ENCODE data around the gene RBFOX2.

RBFOX2 gene

DNA sequence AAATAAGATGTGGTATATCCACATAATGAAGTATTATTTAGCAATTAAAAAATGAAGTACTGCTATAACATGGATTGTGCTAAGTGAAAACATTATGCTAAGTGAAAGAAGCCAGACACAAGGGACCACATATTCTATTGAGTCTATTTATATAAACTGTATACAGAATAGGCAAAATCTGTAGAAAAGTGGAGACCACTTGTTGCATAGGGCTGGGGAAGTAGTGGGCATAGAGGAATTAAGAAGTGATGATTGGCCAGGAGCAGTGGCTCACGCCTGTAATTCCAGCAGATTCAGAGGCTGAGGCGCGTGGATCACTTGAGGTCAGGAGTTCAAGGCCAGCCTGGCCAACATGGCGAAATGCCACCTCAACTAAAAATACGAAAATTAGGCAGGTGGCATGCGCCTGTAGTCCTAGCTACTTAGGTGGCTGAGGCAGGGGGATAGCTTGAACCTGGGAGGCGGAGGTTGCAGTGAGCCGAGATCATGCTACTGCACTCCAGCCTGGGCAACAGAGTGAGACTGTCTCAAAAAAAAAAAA is 109.6 kb downstream of the RBFOX2 start:
- DNase-seq (ENCODE audit: insufficient read length, low spot score) (no peak), FAIRE-seq (no peak)
- TF ChIP-seq, protein P1, sequence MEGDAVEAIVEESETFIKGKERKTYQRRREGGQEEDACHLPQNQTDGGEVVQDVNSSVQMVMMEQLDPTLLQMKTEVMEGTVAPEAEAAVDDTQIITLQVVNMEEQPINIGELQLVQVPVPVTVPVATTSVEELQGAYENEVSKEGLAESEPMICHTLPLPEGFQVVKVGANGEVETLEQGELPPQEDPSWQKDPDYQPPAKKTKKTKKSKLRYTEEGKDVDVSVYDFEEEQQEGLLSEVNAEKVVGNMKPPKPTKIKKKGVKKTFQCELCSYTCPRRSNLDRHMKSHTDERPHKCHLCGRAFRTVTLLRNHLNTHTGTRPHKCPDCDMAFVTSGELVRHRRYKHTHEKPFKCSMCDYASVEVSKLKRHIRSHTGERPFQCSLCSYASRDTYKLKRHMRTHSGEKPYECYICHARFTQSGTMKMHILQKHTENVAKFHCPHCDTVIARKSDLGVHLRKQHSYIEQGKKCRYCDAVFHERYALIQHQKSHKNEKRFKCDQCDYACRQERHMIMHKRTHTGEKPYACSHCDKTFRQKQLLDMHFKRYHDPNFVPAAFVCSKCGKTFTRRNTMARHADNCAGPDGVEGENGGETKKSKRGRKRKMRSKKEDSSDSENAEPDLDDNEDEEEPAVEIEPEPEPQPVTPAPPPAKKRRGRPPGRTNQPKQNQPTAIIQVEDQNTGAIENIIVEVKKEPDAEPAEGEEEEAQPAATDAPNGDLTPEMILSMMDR (IDR thresholded peaks at IDR 0.05; ENCODE audit: insufficient read depth, missing control alignments): no peak

DNA sequence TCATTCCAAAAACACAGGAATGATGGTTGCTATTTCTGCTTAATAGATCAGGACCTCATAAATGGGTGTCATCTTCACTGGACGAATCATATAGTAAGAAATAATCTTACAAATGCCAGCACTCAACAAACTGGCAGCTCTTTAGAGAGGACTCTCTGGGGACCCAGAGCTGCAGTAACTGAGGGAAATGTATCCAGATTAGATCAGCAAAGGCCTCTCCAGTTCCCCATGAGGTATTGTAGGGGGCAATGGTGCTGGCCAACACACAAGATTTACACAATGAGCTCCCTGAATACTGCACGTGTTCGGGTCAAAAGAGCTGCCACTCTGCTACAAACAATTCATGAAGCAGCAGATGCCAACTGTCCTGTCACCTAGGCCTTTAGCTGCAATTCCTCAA is 110.2 kb downstream of the RBFOX2 start:
- no peak for FAIRE-seq
- DNase-seq (ENCODE audit: insufficient read length, low spot score): no peak
- TF ChIP-seq, protein P1 (IDR thresholded peaks at IDR 0.05; ENCODE audit: insufficient read depth, missing control alignments): no peak

DNA sequence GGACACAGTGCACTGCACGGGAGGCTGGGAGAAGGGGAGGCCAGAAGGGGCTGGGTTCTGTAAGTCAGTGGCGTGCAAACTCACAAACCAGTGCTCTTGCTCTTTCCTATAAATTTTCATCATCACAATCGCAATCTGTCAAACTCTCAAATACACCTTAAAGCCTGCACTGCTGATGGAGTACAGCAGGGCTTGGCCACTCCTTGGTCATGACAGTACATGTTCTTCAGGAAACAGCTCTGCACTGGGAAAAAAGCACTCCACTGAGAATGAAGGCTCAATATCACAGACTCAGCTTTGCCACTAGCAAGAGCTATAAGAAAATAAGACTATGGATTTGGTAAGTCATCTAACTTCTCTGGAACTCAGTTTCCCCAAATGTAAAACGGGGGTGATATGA is 111.0 kb downstream of the RBFOX2 start:
- DNase-seq (ENCODE audit: insufficient read length, low spot score) (no peak), FAIRE-seq (no peak)
- TF ChIP-seq, protein P1 (IDR thresholded peaks at IDR 0.05; ENCODE audit: insufficient read depth, missing control alignments): no peak

DNA sequence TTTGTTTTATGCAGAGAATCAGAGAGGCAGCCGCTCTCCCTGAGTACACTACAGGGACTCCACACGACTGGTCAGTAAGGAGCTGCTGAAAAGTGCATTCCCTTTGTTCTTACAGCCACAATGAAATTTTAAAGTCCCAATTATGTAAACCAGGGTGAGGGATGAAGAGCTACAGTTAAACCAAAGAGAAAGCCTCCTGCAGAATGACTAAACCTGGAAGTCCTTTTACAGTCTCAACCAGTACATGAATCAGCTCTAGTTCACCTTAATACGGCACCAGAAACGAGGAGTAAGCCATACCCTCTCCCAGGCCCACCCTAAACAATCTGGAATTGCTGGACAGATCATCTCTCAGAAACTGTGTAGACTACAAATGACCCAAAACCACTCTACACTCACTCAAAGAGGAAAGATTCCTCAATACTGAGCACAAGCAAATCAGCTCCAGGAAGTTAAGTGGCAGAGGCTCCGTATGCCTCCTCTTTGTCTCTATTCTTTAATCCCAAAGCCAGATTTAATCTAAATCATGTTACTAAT is 113.1 kb downstream of the RBFOX2 start:
- TF ChIP-seq, protein P1 (IDR thresholded peaks at IDR 0.05; ENCODE audit: insufficient read depth, missing control alignments): no peak
- FAIRE-seq (no peak), DNase-seq (ENCODE audit: insufficient read length, low spot score) (no peak)

- TF ChIP-seq, protein P1 (IDR thresholded peaks at IDR 0.05; ENCODE audit: insufficient read depth, missing control alignments): no peak
- FAIRE-seq: no peak
These were observed 113.8 kb downstream of the RBFOX2 start for GRCh38 chr22:35914665-35915476.

DNA sequence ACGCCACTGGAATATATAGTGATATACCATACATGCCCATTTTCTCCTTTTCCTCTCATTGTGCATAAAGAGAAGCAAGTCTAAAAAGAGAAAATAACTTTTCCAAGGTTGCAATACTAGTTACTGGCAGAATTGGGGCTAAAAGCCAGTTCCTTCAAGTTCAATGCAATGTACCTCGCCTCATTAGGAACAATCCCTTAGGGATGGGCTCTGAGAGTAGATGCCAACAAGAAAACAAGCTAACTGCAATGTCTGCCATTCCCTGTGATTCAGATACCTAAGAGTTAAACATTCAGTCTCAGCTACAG is 114.3 kb downstream of the RBFOX2 start:
- no peak for DNase-seq (ENCODE audit: insufficient read length, low spot score)
- TF ChIP-seq, protein P1 (IDR thresholded peaks at IDR 0.05; ENCODE audit: insufficient read depth, missing control alignments): no peak
- FAIRE-seq: no peak

More at GRCh38 chr22:35914665-35915476, 113.8 kb downstream of the RBFOX2 start:
- DNase-seq (ENCODE audit: insufficient read length, low spot score): no peak

DNA sequence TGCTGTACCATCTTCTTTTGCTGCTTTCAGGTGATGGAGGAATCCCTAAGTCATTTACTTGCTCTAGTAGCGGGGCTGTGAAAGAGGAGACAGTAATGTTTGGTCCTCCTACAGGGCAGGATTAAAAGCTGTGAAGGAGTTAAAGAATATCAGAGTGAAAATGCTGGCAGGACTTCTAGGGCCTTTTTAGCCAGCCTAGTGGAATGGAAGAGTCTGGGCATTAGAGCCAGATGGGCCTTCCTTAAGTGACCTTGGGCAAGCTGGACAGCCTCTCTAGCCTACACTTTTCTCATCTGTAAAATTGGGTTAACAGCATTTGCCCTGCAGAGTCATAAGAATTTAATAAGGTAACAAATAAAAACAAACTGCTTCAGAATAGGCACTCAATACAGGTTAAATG is 114.7 kb downstream of the RBFOX2 start:
- TF ChIP-seq, protein P1 (IDR thresholded peaks at IDR 0.05; ENCODE audit: insufficient read depth, missing control alignments): no peak
- DNase-seq (ENCODE audit: insufficient read length, low spot score) (no peak), FAIRE-seq (no peak)

Data from D721Med (cell line).